Gastrocnemius medialis (tissue), 4 donors: ENCODE results near the gene RING1. TPM values are rescaled to one million over a fixed set of nuclear protein-coding genes. Genes with fewer than 3 reads are reported as not detected.

ENCODE experiments used
- ATAC-seq, 2 donors: fragments of 150-250 bp; one replicate each; pipeline ENCODE4 v1.9.1; 2016
- DNase-seq, 2 donors: peaks; one replicate each; pipeline ENCODE4 v3.0.0-alpha.2; 2019
- H3K27ac ChIP-seq, 4 donors: fragments of 200-600 bp; sonication (generic); 1 replicate in 1 of 4; 2 replicates in 3 of 4; pipeline ENCODE4 v1.5.1; 2016 to 2018; ENCODE audit warnings: mild to moderate bottlenecking in 2 of 4, moderate library complexity in 1 of 4
- H3K27me3 ChIP-seq, 3 donors: fragments of 200-600 bp; sonication (generic) in 2 of 3; 1 replicate in 1 of 3; 2 replicates in 2 of 3; pipeline versions ENCODE4 v1.5.1 to v1.6.0; 2016 to 2019; ENCODE audit warnings: mild to moderate bottlenecking in 1 of 3, moderate library complexity in 1 of 3
- H3K36me3 ChIP-seq, 2 donors: fragments of 200-600 bp; sonication (generic) in 1 of 2; one replicate each; pipeline ENCODE4 v1.5.1; 2017 to 2018
- H3K4me1 ChIP-seq, 2 donors: fragments of 200-600 bp; sonication (generic) in 1 of 2; one replicate each; pipeline ENCODE4 v1.5.1; 2016 to 2017; ENCODE audit warnings: mild to moderate bottlenecking in 2 of 2
- H3K4me3 ChIP-seq, 4 donors: fragments of 200-600 bp; sonication (generic) in 3 of 4; 1 replicate in 1 of 4; 2 replicates in 3 of 4; pipeline ENCODE4 v1.5.1; 2016 to 2019; ENCODE audit warnings: mild to moderate bottlenecking in 2 of 4
- H3K9me3 ChIP-seq, 3 donors: fragments of 200-600 bp; sonication (generic) in 2 of 3; 1 replicate in 1 of 3; 2 replicates in 2 of 3; pipeline ENCODE4 v1.5.1; 2016 to 2019
- POLR2A ChIP-seq, 2 donors: fragments of 450-650 bp; IDR thresholded peaks; one replicate each; pipeline ENCODE4 v1.6.1; 2017; ENCODE audit warnings: antibody characterized with exemption in 2 of 2, mild to moderate bottlenecking in 2 of 2, moderate library complexity in 2 of 2
- in situ Hi-C, 4 donors: fragments of 200-750 bp; cut with MboI; loops; one replicate each; pipeline versions ENCODE4 v1.15.0 to v1.8.0; 2017; ENCODE audit warnings: low sequenced_read_pairs in 4 of 4
- intact Hi-C: fragments of 100-400 bp; cut with DNase I; formaldehyde crosslinking; loops from one replicate; pipeline ENCODE4 v1.15.1; 2023; ENCODE audit warnings: low total_unique reads
- total RNA-seq, 4 donors: library from RNA; depleted of rRNA; stranded (reverse); fragments of >200 nt; gene quantifications; one replicate each; pipeline versions ENCODE4 v1.1.0 to v1.2.3, GENCODE V29; 2016
- TF ChIP-seq, protein P1 (sequence below), 5 experiments: fragments of 450-650 bp in 3 of 5; fragments of 200-600 bp in 2 of 5; sonication (generic) in 2 of 5; IDR thresholded peaks in 4 of 5; conservative IDR thresholded peaks in 1 of 5; 1 replicate in 4 of 5; 2 replicates in 1 of 5; pipeline ENCODE4 v1.5.1; 2016 to 2019; ENCODE audit warnings: antibody characterized with exemption in 5 of 5, mild to moderate bottlenecking in 3 of 5, moderate library complexity in 3 of 5

Gene RING1
- total RNA-seq, 4 donors from 2014 or later = 7.4 to 16.3 (median 12.1) TPM

DNA sequence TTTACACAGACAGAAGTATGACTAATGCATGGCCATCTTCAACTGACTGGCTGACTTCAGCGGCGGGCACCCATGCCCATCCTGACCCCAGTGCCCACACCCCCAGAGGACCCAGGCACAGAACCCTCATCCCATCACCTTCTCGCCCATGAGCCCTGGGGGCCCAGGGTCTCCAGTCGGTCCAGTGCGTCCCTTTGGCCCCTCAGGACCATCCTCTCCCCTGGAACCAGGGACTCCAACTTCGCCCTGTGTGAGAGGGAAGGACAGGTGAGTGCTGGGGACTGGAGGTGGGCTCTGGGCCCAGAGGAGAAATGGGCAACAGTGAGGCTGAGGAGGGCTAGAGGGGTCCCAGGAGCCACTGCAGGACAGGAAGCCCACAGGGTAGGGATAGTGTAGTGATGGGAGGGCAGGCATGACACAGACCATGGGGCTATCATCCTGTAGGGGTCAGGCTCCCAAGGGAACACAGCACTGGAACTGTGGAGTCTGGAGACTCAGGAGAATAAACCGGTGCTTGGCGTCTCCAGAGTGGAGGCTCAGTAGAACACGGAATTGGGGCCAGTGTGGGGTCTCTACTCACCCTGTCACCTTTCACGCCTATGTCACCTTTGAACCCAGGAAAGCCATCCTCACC is 32.7 kb upstream of the RING1 start:
- Histone ChIP-seq H3K4me1 (no peaks in the 10 kb centered on the region), H3K9me3 (no peaks in the 10 kb centered on the region), H3K36me3 (no peaks in the 10 kb centered on the region), H3K4me3 (no peak overlapping the region), H3K27ac (no peak overlapping the region), H3K27me3 (no peaks in the 10 kb centered on the region)
- in situ Hi-C loops = no loop called here
- TF ChIP-seq, protein P1, sequence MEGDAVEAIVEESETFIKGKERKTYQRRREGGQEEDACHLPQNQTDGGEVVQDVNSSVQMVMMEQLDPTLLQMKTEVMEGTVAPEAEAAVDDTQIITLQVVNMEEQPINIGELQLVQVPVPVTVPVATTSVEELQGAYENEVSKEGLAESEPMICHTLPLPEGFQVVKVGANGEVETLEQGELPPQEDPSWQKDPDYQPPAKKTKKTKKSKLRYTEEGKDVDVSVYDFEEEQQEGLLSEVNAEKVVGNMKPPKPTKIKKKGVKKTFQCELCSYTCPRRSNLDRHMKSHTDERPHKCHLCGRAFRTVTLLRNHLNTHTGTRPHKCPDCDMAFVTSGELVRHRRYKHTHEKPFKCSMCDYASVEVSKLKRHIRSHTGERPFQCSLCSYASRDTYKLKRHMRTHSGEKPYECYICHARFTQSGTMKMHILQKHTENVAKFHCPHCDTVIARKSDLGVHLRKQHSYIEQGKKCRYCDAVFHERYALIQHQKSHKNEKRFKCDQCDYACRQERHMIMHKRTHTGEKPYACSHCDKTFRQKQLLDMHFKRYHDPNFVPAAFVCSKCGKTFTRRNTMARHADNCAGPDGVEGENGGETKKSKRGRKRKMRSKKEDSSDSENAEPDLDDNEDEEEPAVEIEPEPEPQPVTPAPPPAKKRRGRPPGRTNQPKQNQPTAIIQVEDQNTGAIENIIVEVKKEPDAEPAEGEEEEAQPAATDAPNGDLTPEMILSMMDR (IDR thresholded peaks at IDR 0.05 in 4 of 5, conservative IDR thresholded peaks at IDR 0.05 in 1 of 5) = no peak
- TF ChIP-seq POLR2A (IDR thresholded peaks at IDR 0.05) = no peak
- DNase-seq (no peak), ATAC-seq (no peak)
- intact Hi-C loops = no loop called here

DNA sequence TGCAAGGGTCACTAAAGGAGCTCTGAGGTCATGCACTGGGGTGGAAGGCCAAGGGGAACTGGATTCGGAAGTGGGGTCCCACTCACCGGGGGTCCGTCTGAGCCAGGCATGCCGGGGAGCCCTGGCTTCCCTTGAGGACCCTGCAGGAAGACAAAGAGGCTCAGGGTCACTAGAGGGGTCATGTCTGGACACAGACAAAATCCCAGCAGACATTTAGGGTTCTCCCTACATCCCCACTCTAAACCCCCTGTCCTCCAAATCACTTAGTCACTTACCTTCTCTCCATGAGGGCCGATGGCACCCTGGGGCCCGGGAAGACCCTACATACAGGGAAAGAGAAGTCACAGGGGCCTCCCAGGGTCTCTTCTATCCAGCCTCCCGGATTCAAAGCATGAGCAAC is 31.4 kb upstream of the RING1 start:
- ATAC-seq (no peak), DNase-seq (no peak)
- intact Hi-C loops = no loop called here
- no peaks in the 10 kb centered on the region for H3K9me3 ChIP-seq
- H3K27me3 ChIP-seq = no peaks in the 10 kb centered on the region
- no peak overlapping the region for H3K27ac ChIP-seq
- in situ Hi-C loops = no loop called here
- H3K4me1 ChIP-seq = no peaks in the 10 kb centered on the region
- H3K36me3 ChIP-seq = no peaks in the 10 kb centered on the region
- TF ChIP-seq POLR2A (IDR thresholded peaks at IDR 0.05) = no peak
- TF ChIP-seq, protein P1 (IDR thresholded peaks at IDR 0.05 in 4 of 5, conservative IDR thresholded peaks at IDR 0.05 in 1 of 5) = no peak
- H3K4me3 ChIP-seq = no peak overlapping the region

DNA sequence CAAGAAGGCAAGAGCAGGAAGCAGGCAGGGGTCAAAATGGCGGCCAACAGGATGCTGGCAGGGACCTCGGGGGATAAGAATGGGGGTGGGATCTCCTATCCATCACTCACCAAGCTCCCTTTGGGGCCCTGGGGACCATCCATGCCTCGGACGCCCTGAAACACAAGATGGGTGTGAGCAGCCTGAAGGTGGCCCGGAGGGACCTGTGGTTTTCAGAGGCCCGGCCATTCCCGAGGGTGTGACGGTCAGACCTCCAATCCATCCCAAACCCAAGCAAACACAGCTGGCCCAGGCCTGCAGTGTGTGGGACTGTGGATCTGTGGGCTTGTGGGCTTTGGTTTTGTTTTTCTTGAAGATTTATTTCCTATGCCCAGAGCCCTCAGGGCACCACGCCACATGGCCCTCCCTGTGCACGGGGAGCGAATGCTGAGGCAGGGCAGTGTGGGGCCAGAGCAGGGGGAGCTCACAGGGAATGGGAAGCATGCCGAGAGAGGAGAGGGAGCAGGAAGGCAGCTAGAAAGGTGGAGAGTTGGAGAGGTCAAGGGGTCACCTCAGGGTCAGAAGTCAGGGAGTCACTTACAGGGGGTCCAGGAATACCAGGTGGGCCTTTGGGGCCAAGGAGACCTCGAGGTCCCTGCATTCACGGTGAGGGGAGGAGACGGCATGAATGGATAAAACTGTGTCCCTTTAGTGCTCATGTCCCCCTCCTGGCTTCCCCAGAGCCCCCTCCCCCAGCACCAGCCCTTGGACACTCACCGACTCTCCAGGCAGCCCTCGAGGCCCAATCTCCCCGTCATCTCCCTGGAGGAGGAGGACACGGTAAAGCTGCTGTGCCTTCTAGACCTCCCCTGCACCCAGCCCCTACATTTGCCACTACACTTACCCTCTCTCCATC is 30.5 kb upstream of the RING1 start:
- Histone ChIP-seq H3K9me3 (no peaks in the 10 kb centered on the region), H3K27me3 (no peaks in the 10 kb centered on the region), H3K27ac (no peak overlapping the region), H3K4me1 (no peaks in the 10 kb centered on the region), H3K4me3 (no peak overlapping the region), H3K36me3 (no peaks in the 10 kb centered on the region)
- TF ChIP-seq, protein P1 (IDR thresholded peaks at IDR 0.05 in 4 of 5, conservative IDR thresholded peaks at IDR 0.05 in 1 of 5) = no peak
- no peak for TF ChIP-seq POLR2A (IDR thresholded peaks at IDR 0.05)
- in situ Hi-C loops (no loop called here), intact Hi-C loops (no loop called here)
- no peak for DNase-seq
- ATAC-seq = no peak

DNA sequence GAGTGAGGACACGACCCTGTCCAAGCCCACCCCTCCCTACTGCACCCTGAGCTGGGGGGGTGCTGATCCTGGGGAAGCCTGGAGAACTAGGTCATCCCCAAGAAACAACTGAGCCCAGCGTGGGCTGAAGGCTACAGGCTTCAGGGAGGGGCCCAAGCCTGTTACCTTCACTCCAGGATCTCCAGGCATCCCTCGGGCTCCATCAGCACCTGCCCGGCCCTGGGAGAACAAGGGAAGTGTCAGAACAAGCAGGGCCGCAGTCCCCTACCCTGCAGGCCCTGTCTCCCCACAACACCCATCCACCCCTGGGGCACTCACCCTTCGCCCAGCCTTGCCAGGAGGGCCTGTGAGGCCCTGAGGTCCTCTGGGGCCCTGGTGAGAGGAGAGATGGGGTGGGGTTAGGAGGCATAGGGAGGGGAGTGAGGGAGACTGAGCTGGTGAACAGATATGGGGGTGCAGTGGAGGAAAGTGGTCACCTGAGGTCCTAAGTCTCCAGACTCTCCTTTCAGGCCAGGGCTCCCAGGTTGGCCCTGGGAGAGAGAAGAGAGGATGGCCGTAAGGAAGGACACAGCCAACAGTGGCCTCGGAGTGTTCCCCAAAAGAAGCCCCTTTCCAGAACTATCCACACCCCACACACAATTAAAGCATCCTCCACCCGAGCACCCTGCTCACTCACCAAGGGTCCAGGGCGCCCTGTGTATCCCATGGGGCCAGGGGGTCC is 29.4 kb upstream of the RING1 start:
- Histone ChIP-seq H3K27me3 (no peaks in the 10 kb centered on the region), H3K36me3 (no peaks in the 10 kb centered on the region), H3K4me1 (no peaks in the 10 kb centered on the region), H3K9me3 (no peaks in the 10 kb centered on the region), H3K27ac (no peak overlapping the region), H3K4me3 (no peak overlapping the region)
- ATAC-seq (no peak), DNase-seq (no peak)
- intact Hi-C loops (no loop called here), in situ Hi-C loops (no loop called here)
- TF ChIP-seq, protein P1 (IDR thresholded peaks at IDR 0.05 in 4 of 5, conservative IDR thresholded peaks at IDR 0.05 in 1 of 5) = no peak
- no peak for TF ChIP-seq POLR2A (IDR thresholded peaks at IDR 0.05)
